Brain microvascular endothelial cell (primary cell): ENCODE measurements around the gene PARM1.

Experiments
- DNase-seq: peaks from one replicate; pipeline ENCODE4 v3.0.0-alpha.2; 2020
- H3K27ac ChIP-seq: fragments of 250-450 bp; sonication (Bioruptor Pico); 2 replicates; pipeline ENCODE4 v1.5.1; 2020; ENCODE audit warnings: mild to moderate bottlenecking, moderate library complexity
- H3K27me3 ChIP-seq: fragments of 250-450 bp; sonication (Bioruptor Pico); replicated peaks from 2 replicates; pipeline ENCODE4 v1.5.1; 2020; ENCODE audit warnings: mild to moderate bottlenecking
- H3K36me3 ChIP-seq: fragments of 250-450 bp; sonication (Bioruptor Pico); replicated peaks from 2 replicates; pipeline ENCODE4 v1.5.1; 2020; ENCODE audit warnings: mild to moderate bottlenecking
- H3K4me3 ChIP-seq: 2 replicates; pipeline ENCODE4 v1.5.1; 2011; ENCODE audit warnings: low read depth, mild to moderate bottlenecking, control low read depth, low read length, moderate library complexity
- CTCF ChIP-seq: IDR thresholded peaks from 2 replicates; pipeline ENCODE4 v1.5.1; 2011; ENCODE audit warnings: low read depth, mild to moderate bottlenecking, moderate library complexity, low read length, control low read depth, inconsistent platforms; ENCODE audit errors: missing control alignments
- in situ Hi-C: cut with HindIII; loops from 2 replicates; pipeline ENCODE4 v1.10.0; 2017; ENCODE audit warnings: low sequenced_read_pairs, low pct_ligation_motif_present

The PARM1 gene

GRCh38 chr4:75015627-75016026, 82.7 kb downstream of the PARM1 start:
- TF ChIP-seq CTCF, result no peak
- in situ Hi-C loops, result no loop called here
- no peak for DNase-seq
- Histone ChIP-seq H3K27ac (no peak overlapping the region), H3K27me3 (no peaks in the 10 kb centered on the region), H3K4me3 (no peak overlapping the region), H3K36me3 (no peaks in the 10 kb centered on the region)

- no peaks in the 10 kb centered on the region for H3K27me3 ChIP-seq
- in situ Hi-C loops, result no loop called here
- TF ChIP-seq CTCF, result no peak
- H3K4me3 ChIP-seq, result no peak overlapping the region
- H3K36me3 ChIP-seq, result no peaks in the 10 kb centered on the region
- DNase-seq, result no peak
- H3K27ac ChIP-seq, result no peak overlapping the region
Measured at GRCh38 chr4:75016472-75016871, 83.6 kb downstream of the PARM1 start.

GRCh38 chr4:75018811-75019479, 86.0 kb downstream of the PARM1 start:
- Histone ChIP-seq H3K36me3 (no peaks in the 10 kb centered on the region), H3K27me3 (no peaks in the 10 kb centered on the region), H3K27ac (no peak overlapping the region), H3K4me3 (no peak overlapping the region)
- no peak for DNase-seq
- in situ Hi-C loops, result no loop called here
- TF ChIP-seq CTCF, result no peak

- in situ Hi-C loops, result no loop called here
- H3K36me3 ChIP-seq, result no peaks in the 10 kb centered on the region
- no peak for DNase-seq
- H3K4me3 ChIP-seq, result no peak overlapping the region
- H3K27ac ChIP-seq, result no peak overlapping the region
- TF ChIP-seq CTCF, result no peak
- no peaks in the 10 kb centered on the region for H3K27me3 ChIP-seq
Measured at GRCh38 chr4:75025431-75025830, 92.5 kb downstream of the PARM1 start.

- TF ChIP-seq CTCF, result no peak
- in situ Hi-C loops, result no loop called here
- Histone ChIP-seq H3K27me3 (no peaks in the 10 kb centered on the region), H3K4me3 (no peak overlapping the region), H3K27ac (no peak overlapping the region), H3K36me3 (no peaks in the 10 kb centered on the region)
- DNase-seq, result no peak
Measured at GRCh38 chr4:75028196-75028854, 95.4 kb downstream of the PARM1 start.
